DMS79 (cell line): ENCODE results near the gene NANOS1.
A peak's percentile ranks its signal among the peaks of the same experiment; 100 is the strongest.

ENCODE experiments used
- DNase-seq: peaks from one replicate; lab custom pipeline; 2025; lab: John Stamatoyannopoulos, UW

Gene NANOS1

GRCh38 chr10:119029613-119030420 lies at the start of gene NANOS1:
NANOS1 (plus strand) TSS chr10:119029714; CDS start chr10:119029802, 88 bp downstream.
- DNase-seq: no peak

- DNase-seq: no peak
Measured at GRCh38 chr10:118980135-118980865, 49.2 kb upstream of the NANOS1 start.

GRCh38 chr10:118980870-118981269 lies 48.6 kb upstream of the NANOS1 start:
- peak; percentile 36 for DNase-seq

GRCh38 chr10:118981946-118982345 lies 47.6 kb upstream of the NANOS1 start:
- no peak for DNase-seq

GRCh38 chr10:118982366-118982765 lies 47.1 kb upstream of the NANOS1 start:
- DNase-seq: no peak

- no peak for DNase-seq
Measured at GRCh38 chr10:118983263-118983662, 46.3 kb upstream of the NANOS1 start.

- DNase-seq: no peak
Measured at GRCh38 chr10:118985576-118985975, 43.9 kb upstream of the NANOS1 start.

- no peak for DNase-seq
Measured at GRCh38 chr10:118986815-118987790, 42.4 kb upstream of the NANOS1 start.

GRCh38 chr10:118990326-118990725 lies 39.2 kb upstream of the NANOS1 start:
- no peak for DNase-seq

- no peak for DNase-seq
Measured at GRCh38 chr10:118992496-118992895, 37.0 kb upstream of the NANOS1 start.

GRCh38 chr10:118993214-118993613 lies 36.3 kb upstream of the NANOS1 start:
- no peak for DNase-seq

GRCh38 chr10:118994321-118994720 lies 35.2 kb upstream of the NANOS1 start:
- no peak for DNase-seq

- no peak for DNase-seq
Measured at GRCh38 chr10:118995739-118996138, 33.8 kb upstream of the NANOS1 start.

- no peak for DNase-seq
Measured at GRCh38 chr10:118997379-118997778, 32.1 kb upstream of the NANOS1 start.

- no peak for DNase-seq
Measured at GRCh38 chr10:118998183-118998582, 31.3 kb upstream of the NANOS1 start.

GRCh38 chr10:119001717-119002500 lies 27.6 kb upstream of the NANOS1 start:
- DNase-seq: no peak

- DNase-seq: no peak
Measured at GRCh38 chr10:119003572-119004289, 25.8 kb upstream of the NANOS1 start.

- no peak for DNase-seq
Measured at GRCh38 chr10:119005362-119006043, 24.0 kb upstream of the NANOS1 start.

- DNase-seq: no peak
Measured at GRCh38 chr10:119006451-119007210, 22.9 kb upstream of the NANOS1 start.
